Measurements from ENCODE around the gene RHBDD1.

GRCh38 chr2:226906163-226906693 is 70.4 kb downstream of the RHBDD1 start:
- TF ChIP-seq EZH2 (IDR thresholded peaks at IDR 0.05; ENCODE audit: insufficient read depth, poor library complexity, severe bottlenecking) (no peak), EZH2phosphoT487 (IDR thresholded peaks at IDR 0.05; ENCODE audit: insufficient read depth, low read depth) (no peak)

All from GM23248 (cell line).